ENCODE data around the gene CNOT4. TPM values are rescaled to one million over a fixed set of nuclear protein-coding genes. Genes with fewer than 3 reads are reported as not detected.
A peak's percentile ranks its signal among the peaks of the same experiment; 100 is the strongest.

The CNOT4 gene
- total and polyA plus RNA-seq, 4 donors = 5.6 to 61.4 (median 11.7) TPM

DNA sequence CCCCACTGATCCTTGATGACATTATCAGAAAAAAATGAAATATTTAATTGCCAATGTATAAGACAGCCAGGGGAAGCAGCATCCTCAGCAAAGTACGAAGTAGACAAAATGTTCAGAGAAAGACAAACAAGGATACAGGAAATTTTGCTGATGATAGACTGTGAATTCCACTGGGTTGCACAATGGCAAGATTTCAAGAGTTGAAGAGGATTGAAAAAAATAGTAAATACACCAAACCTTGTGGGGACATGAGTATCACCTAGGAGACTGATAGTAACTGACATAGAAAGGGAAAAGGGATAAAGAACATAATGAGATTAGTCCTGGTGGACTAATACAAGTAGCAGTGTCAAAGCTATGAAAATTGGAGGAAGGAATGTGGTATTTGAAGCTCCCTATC is 16.5 kb downstream of the CNOT4 start:
- peaks cover 0 to 4% (median 0%) of the 10 kb centered on the region in 4 donors for H3K36me3 ChIP-seq (ENCODE audit: control insufficient read depth in 4 of 4, insufficient read depth in 4 of 4, low read length in 4 of 4)
- no peak overlapping the region for H3K9ac ChIP-seq (ENCODE audit: insufficient read depth in 1 of 2, low read length in 2 of 2)
- H3K4me1 ChIP-seq (ENCODE audit: control insufficient read depth in 5 of 5, insufficient read depth in 5 of 5, low read length in 5 of 5) = peaks cover 3 to 28% (median 23%) of the 10 kb centered on the region in 5 donors
- no peak overlapping the region for H3K4me3 ChIP-seq
- H3K27ac ChIP-seq (ENCODE audit: low read depth in 1 of 2, low read length in 1 of 2) = no peak overlapping the region
- ATAC-seq (ENCODE audit: insufficient read depth, low FRiP score) (peak; percentile 34), DNase-seq (peak in 2 of 3 donors; percentile 19 to 21)
- TF ChIP-seq CTCF (IDR thresholded peaks at IDR 0.05; ENCODE audit: control extremely low read depth, extremely low read depth) = no peak
- H3K27me3 ChIP-seq (ENCODE audit: control insufficient read depth in 3 of 3, insufficient read depth in 3 of 3, low read length in 2 of 3) = no peaks in the 10 kb centered on the region
- 50 to 58% methylated on average over 1 of the region's 1 CpG for WGBS, 2 donors
- H3K9me3 ChIP-seq (ENCODE audit: control insufficient read depth in 4 of 4, insufficient read depth in 3 of 4, low read length in 3 of 4) = no peaks in the 10 kb centered on the region

GRCh38 chr7:135492151-135492550 is 17.8 kb downstream of the CNOT4 start:
- no peaks in the 10 kb centered on the region for H3K9me3 ChIP-seq (ENCODE audit: control insufficient read depth in 4 of 4, insufficient read depth in 3 of 4, low read length in 3 of 4)
- H3K4me3 ChIP-seq = no peak overlapping the region
- no peak for TF ChIP-seq CTCF (IDR thresholded peaks at IDR 0.05; ENCODE audit: control extremely low read depth, extremely low read depth)
- peaks cover 0 to 4% (median 0%) of the 10 kb centered on the region in 4 donors for H3K36me3 ChIP-seq (ENCODE audit: control insufficient read depth in 4 of 4, insufficient read depth in 4 of 4, low read length in 4 of 4)
- ATAC-seq (ENCODE audit: insufficient read depth, low FRiP score) (no peak), DNase-seq (no peak)
- 93 to 95% methylated on average over 4 of the region's 4 CpGs for WGBS, 2 donors
- peaks cover 3 to 26% (median 23%) of the 10 kb centered on the region in 5 donors for H3K4me1 ChIP-seq (ENCODE audit: control insufficient read depth in 5 of 5, insufficient read depth in 5 of 5, low read length in 5 of 5)
- H3K9ac ChIP-seq (ENCODE audit: insufficient read depth in 1 of 2, low read length in 2 of 2) = no peak overlapping the region
- no peak overlapping the region for H3K27ac ChIP-seq (ENCODE audit: low read depth in 1 of 2, low read length in 1 of 2)
- no peaks in the 10 kb centered on the region for H3K27me3 ChIP-seq (ENCODE audit: control insufficient read depth in 3 of 3, insufficient read depth in 3 of 3, low read length in 2 of 3)

- ATAC-seq (ENCODE audit: insufficient read depth, low FRiP score) (no peak), DNase-seq (peak in 1 of 3 donors; percentile 11)
- peaks cover 0 to 4% (median 0%) of the 10 kb centered on the region in 4 donors for H3K36me3 ChIP-seq (ENCODE audit: control insufficient read depth in 4 of 4, insufficient read depth in 4 of 4, low read length in 4 of 4)
- H3K4me1 ChIP-seq (ENCODE audit: control insufficient read depth in 5 of 5, insufficient read depth in 5 of 5, low read length in 5 of 5) = peaks cover 3 to 26% (median 19%) of the 10 kb centered on the region in 5 donors
- TF ChIP-seq CTCF (IDR thresholded peaks at IDR 0.05; ENCODE audit: control extremely low read depth, extremely low read depth) = no peak
- H3K9me3 ChIP-seq (ENCODE audit: control insufficient read depth in 4 of 4, insufficient read depth in 3 of 4, low read length in 3 of 4) = no peaks in the 10 kb centered on the region
- H3K27ac ChIP-seq (ENCODE audit: low read depth in 1 of 2, low read length in 1 of 2) = no peak overlapping the region
- no peak overlapping the region for H3K9ac ChIP-seq (ENCODE audit: insufficient read depth in 1 of 2, low read length in 2 of 2)
- no peaks in the 10 kb centered on the region for H3K27me3 ChIP-seq (ENCODE audit: control insufficient read depth in 3 of 3, insufficient read depth in 3 of 3, low read length in 2 of 3)
- no peak overlapping the region for H3K4me3 ChIP-seq
Measured at GRCh38 chr7:135490783-135491182, 19.1 kb downstream of the CNOT4 start.

GRCh38 chr7:135489791-135490190 is 20.1 kb downstream of the CNOT4 start:
- DNase-seq = peak in 2 of 3 donors; percentile 84
- ATAC-seq (ENCODE audit: insufficient read depth, low FRiP score) = no peak
- peaks cover 3 to 26% (median 19%) of the 10 kb centered on the region in 5 donors for H3K4me1 ChIP-seq (ENCODE audit: control insufficient read depth in 5 of 5, insufficient read depth in 5 of 5, low read length in 5 of 5)
- TF ChIP-seq CTCF (IDR thresholded peaks at IDR 0.05; ENCODE audit: control extremely low read depth, extremely low read depth) = no peak
- H3K4me3 ChIP-seq = no peak overlapping the region
- no peak overlapping the region for H3K27ac ChIP-seq (ENCODE audit: low read depth in 1 of 2, low read length in 1 of 2)
- H3K9ac ChIP-seq (ENCODE audit: insufficient read depth in 1 of 2, low read length in 2 of 2) = no peak overlapping the region
- no peaks in the 10 kb centered on the region for H3K9me3 ChIP-seq (ENCODE audit: control insufficient read depth in 4 of 4, insufficient read depth in 3 of 4, low read length in 3 of 4)
- 76 to 84% methylated on average over 3 of the region's 3 CpGs for WGBS, 2 donors
- peaks cover 0 to 4% (median 0%) of the 10 kb centered on the region in 4 donors for H3K36me3 ChIP-seq (ENCODE audit: control insufficient read depth in 4 of 4, insufficient read depth in 4 of 4, low read length in 4 of 4)
- no peaks in the 10 kb centered on the region for H3K27me3 ChIP-seq (ENCODE audit: control insufficient read depth in 3 of 3, insufficient read depth in 3 of 3, low read length in 2 of 3)
